ENCODE results near the gene TFDP2. TPM values are rescaled to one million over a fixed set of nuclear protein-coding genes. Genes with fewer than 3 reads are reported as not detected.

The TFDP2 gene
- total RNA-seq, 2 experiments from 2014 or later, result 33.1 to 34.2 TPM

DNA sequence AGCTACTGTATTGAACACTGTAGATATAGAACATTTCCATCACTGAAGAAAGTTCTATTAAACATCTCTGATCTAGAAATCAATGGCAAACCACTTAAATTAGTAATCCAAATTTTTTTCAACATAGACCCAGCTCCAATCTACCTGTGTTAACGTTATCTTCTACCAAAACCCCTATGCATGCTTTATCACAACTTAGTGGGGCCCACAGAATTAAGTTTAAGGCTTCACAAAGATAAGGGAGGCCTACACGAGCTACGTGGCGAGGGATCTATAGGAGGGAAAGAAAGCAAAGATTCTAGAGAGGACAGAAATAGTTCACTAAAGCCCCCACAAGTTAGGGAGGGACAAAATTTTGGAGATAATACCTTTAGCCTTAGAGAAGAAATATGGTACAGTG lies 116.1 kb downstream of the TFDP2 start:
- ATAC-seq (ENCODE audit: poor library complexity) (no peak), DNase-seq (no peak)
- intact Hi-C loops (cut with DNase I, micrococcal nuclease), result no loop called here
- CTCF ChIA-PET, result no interaction called here
- Mint-ChIP-seq H3K4me3 (no peak overlapping the region), H3K27ac (no peak overlapping the region), H3K9me3 (no peaks in the 10 kb centered on the region), H3K36me3 (ENCODE audit: low read depth) (peaks cover 3% of the 10 kb centered on the region), H3K4me1 (ENCODE audit: low read depth) (peaks cover 14% of the 10 kb centered on the region), H3K27me3 (no peaks in the 10 kb centered on the region)
- H3K27me3 ChIP-seq (ENCODE audit: control insufficient read depth in 1 of 2, insufficient read depth in 2 of 2, low read length in 2 of 2), result no peaks in the 10 kb centered on the region
- TF ChIP-seq, protein P1, sequence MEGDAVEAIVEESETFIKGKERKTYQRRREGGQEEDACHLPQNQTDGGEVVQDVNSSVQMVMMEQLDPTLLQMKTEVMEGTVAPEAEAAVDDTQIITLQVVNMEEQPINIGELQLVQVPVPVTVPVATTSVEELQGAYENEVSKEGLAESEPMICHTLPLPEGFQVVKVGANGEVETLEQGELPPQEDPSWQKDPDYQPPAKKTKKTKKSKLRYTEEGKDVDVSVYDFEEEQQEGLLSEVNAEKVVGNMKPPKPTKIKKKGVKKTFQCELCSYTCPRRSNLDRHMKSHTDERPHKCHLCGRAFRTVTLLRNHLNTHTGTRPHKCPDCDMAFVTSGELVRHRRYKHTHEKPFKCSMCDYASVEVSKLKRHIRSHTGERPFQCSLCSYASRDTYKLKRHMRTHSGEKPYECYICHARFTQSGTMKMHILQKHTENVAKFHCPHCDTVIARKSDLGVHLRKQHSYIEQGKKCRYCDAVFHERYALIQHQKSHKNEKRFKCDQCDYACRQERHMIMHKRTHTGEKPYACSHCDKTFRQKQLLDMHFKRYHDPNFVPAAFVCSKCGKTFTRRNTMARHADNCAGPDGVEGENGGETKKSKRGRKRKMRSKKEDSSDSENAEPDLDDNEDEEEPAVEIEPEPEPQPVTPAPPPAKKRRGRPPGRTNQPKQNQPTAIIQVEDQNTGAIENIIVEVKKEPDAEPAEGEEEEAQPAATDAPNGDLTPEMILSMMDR (IDR thresholded peaks at IDR 0.05), result no peak
- no peaks in the 10 kb centered on the region for H3K4me1 ChIP-seq (ENCODE audit: insufficient read depth, low read length)
- no peak overlapping the region for H3K27ac ChIP-seq (ENCODE audit: low read depth in 1 of 2, low read length in 2 of 2)
- no peaks in the 10 kb centered on the region for H3K9me3 ChIP-seq (ENCODE audit: control insufficient read depth in 1 of 2, insufficient read depth in 1 of 2, low read length in 2 of 2)
- H3K36me3 ChIP-seq (ENCODE audit: insufficient read depth, low read length), result no peaks in the 10 kb centered on the region
- no peak overlapping the region for H3K4me3 ChIP-seq (ENCODE audit: low read length)
- POLR2A ChIA-PET, result no interaction called here

GRCh38 chr3:142031575-142031974 lies 117.8 kb downstream of the TFDP2 start:
- intact Hi-C loops (cut with DNase I, micrococcal nuclease), result no loop called here
- no peak for ATAC-seq (ENCODE audit: poor library complexity)
- POLR2A ChIA-PET, result no interaction called here
- H3K9me3 Mint-ChIP-seq, result no peaks in the 10 kb centered on the region
- H3K36me3 Mint-ChIP-seq (ENCODE audit: low read depth), result peaks cover 4% of the 10 kb centered on the region
- Histone ChIP-seq H3K9me3 (ENCODE audit: control insufficient read depth in 1 of 2, insufficient read depth in 1 of 2, low read length in 2 of 2) (no peaks in the 10 kb centered on the region), H3K27ac (ENCODE audit: low read depth in 1 of 2, low read length in 2 of 2) (no peak overlapping the region), H3K4me1 (ENCODE audit: insufficient read depth, low read length) (no peaks in the 10 kb centered on the region), H3K27me3 (ENCODE audit: control insufficient read depth in 1 of 2, insufficient read depth in 2 of 2, low read length in 2 of 2) (no peaks in the 10 kb centered on the region), H3K36me3 (ENCODE audit: insufficient read depth, low read length) (no peaks in the 10 kb centered on the region), H3K4me3 (ENCODE audit: low read length) (no peak overlapping the region)
- CTCF ChIA-PET, result no interaction called here
- H3K27ac Mint-ChIP-seq, result no peak overlapping the region
- H3K4me3 Mint-ChIP-seq, result no peak overlapping the region
- no peak for DNase-seq
- peaks cover 24% of the 10 kb centered on the region for H3K4me1 Mint-ChIP-seq (ENCODE audit: low read depth)
- no peaks in the 10 kb centered on the region for H3K27me3 Mint-ChIP-seq
- TF ChIP-seq, protein P1 (IDR thresholded peaks at IDR 0.05), result no peak

GRCh38 chr3:142029791-142030190 lies 119.6 kb downstream of the TFDP2 start:
- DNase-seq (no peak), ATAC-seq (ENCODE audit: poor library complexity) (no peak)
- Mint-ChIP-seq H3K27ac (no peak overlapping the region), H3K4me3 (peak overlapping the region; percentile 2), H3K27me3 (no peaks in the 10 kb centered on the region), H3K4me1 (ENCODE audit: low read depth) (peaks cover 31% of the 10 kb centered on the region), H3K36me3 (ENCODE audit: low read depth) (peaks cover 4% of the 10 kb centered on the region), H3K9me3 (no peaks in the 10 kb centered on the region)
- ChIA-PET CTCF (interaction anchor here (0.8 kb wide), 1 partner anchor 18 kb away, joined by 3 read pairs; no protein-coding TSS in a partner anchor), POLR2A (no interaction called here)
- Histone ChIP-seq H3K36me3 (ENCODE audit: insufficient read depth, low read length) (no peaks in the 10 kb centered on the region), H3K9me3 (ENCODE audit: control insufficient read depth in 1 of 2, insufficient read depth in 1 of 2, low read length in 2 of 2) (no peaks in the 10 kb centered on the region), H3K27me3 (ENCODE audit: control insufficient read depth in 1 of 2, insufficient read depth in 2 of 2, low read length in 2 of 2) (no peaks in the 10 kb centered on the region), H3K4me1 (ENCODE audit: insufficient read depth, low read length) (no peaks in the 10 kb centered on the region), H3K27ac (ENCODE audit: low read depth in 1 of 2, low read length in 2 of 2) (no peak overlapping the region), H3K4me3 (ENCODE audit: low read length) (no peak overlapping the region)
- TF ChIP-seq, protein P1 (IDR thresholded peaks at IDR 0.05), result no peak
- intact Hi-C loops (cut with DNase I, micrococcal nuclease), result loop anchor here (5.0 to 10.0 kb wide), 4 partner anchors 152 to 973 kb away; partner anchors contain the start of genes ATP1B3 (in 1 of the 2), GK5 (in 1 of the 2) and U2SURP (in 1 of the 2)

Data from CD4-positive, alpha-beta T cell (primary cell).